Liver (tissue), 9 donors: ENCODE data around the gene RNLS. TPM values are rescaled to one million over a fixed set of nuclear protein-coding genes. Genes with fewer than 3 reads are reported as not detected.

Experiments
- DNase-seq: peaks from one replicate; pipeline ENCODE4 v3.0.0-alpha.2; 2017; ENCODE audit warnings: low spot score
- H3K27ac ChIP-seq, 2 donors: one replicate each; pipeline ENCODE4 v1.7.0; 2013; ENCODE audit warnings: inconsistent platforms in 2 of 2, low read length in 2 of 2, control low read depth in 1 of 2, low read depth in 1 of 2, mild to moderate bottlenecking in 1 of 2
- H3K27me3 ChIP-seq, 4 donors: one replicate each; pipeline versions ENCODE4 v1.6.1 to v1.7.0; 2013; ENCODE audit warnings: low read length in 3 of 4, inconsistent platforms in 1 of 4, mild to moderate bottlenecking in 1 of 4, moderate library complexity in 1 of 4; ENCODE audit not compliant: control insufficient read depth in 4 of 4, insufficient read depth in 4 of 4
- H3K36me3 ChIP-seq, 4 donors: one replicate each; pipeline versions ENCODE4 v1.6.1 to v1.7.0; 2013; ENCODE audit warnings: low read length in 3 of 4, mild to moderate bottlenecking in 3 of 4, low read depth in 1 of 4, moderate library complexity in 1 of 4; ENCODE audit not compliant: control insufficient read depth in 4 of 4, insufficient read depth in 3 of 4
- H3K4me1 ChIP-seq, 4 donors: one replicate each; pipeline versions ENCODE4 v1.6.1 to v1.7.0; 2013; ENCODE audit warnings: low read length in 3 of 4, mild to moderate bottlenecking in 3 of 4, moderate library complexity in 1 of 4; ENCODE audit not compliant: control insufficient read depth in 4 of 4, insufficient read depth in 4 of 4
- H3K4me3 ChIP-seq, 3 donors: one replicate each; pipeline versions ENCODE4 v1.6.1 to v1.7.0; 2013; ENCODE audit warnings: low read length in 3 of 3, control low read depth in 1 of 3, low read depth in 1 of 3, mild to moderate bottlenecking in 1 of 3
- H3K9ac ChIP-seq, 2 donors: one replicate each; pipeline ENCODE4 v1.7.0; 2013; ENCODE audit warnings: low read length in 2 of 2, mild to moderate bottlenecking in 2 of 2, moderate library complexity in 2 of 2, control low read depth in 1 of 2, low read depth in 1 of 2
- H3K9me3 ChIP-seq, 4 donors: one replicate each; pipeline versions ENCODE4 v1.6.1 to v1.7.0; 2013; ENCODE audit warnings: low read length in 3 of 4; ENCODE audit not compliant: control insufficient read depth in 4 of 4
- ATF3 ChIP-seq: IDR thresholded peaks from 2 replicates; pipeline ENCODE4 v1.6.1; 2016; ENCODE audit warnings: antibody characterized with exemption
- CTCF ChIP-seq: fragments of 150-350 bp; IDR thresholded peaks from 2 replicates; pipeline ENCODE4 v1.5.1; 2017; ENCODE audit warnings: improper control_type of control experiment, low read depth, low read length; ENCODE audit not compliant: missing input control
- EGR1 ChIP-seq, 2 donors: IDR thresholded peaks; 2 replicates each; pipeline ENCODE4 v1.6.1; 2016 to 2018; ENCODE audit warnings: antibody characterized with exemption in 2 of 2, low read depth in 2 of 2
- FOXA2 ChIP-seq: IDR thresholded peaks from 2 replicates; pipeline ENCODE4 v1.6.1; 2016; ENCODE audit warnings: antibody characterized with exemption
- GABPA ChIP-seq, 2 donors: IDR thresholded peaks in 1 of 2; conservative IDR thresholded peaks in 1 of 2; 2 replicates each; pipeline ENCODE4 v1.6.1; 2016; ENCODE audit warnings: antibody characterized with exemption in 2 of 2, mild to moderate bottlenecking in 1 of 2, moderate library complexity in 1 of 2
- HNF4A ChIP-seq, 2 donors: conservative IDR thresholded peaks; 2 replicates each; pipeline ENCODE4 v1.6.1; 2016; ENCODE audit warnings: antibody characterized with exemption in 2 of 2, mild to moderate bottlenecking in 2 of 2
- HNF4G ChIP-seq: IDR thresholded peaks from 2 replicates; pipeline ENCODE4 v1.6.1; 2016; ENCODE audit warnings: antibody characterized with exemption
- MAX ChIP-seq: IDR thresholded peaks from 2 replicates; pipeline ENCODE4 v1.6.1; 2016; ENCODE audit warnings: antibody characterized with exemption
- NR2F2 ChIP-seq: IDR thresholded peaks from 2 replicates; pipeline ENCODE4 v1.6.1; 2016; ENCODE audit warnings: antibody characterized with exemption
- RAD21 ChIP-seq, 2 donors: IDR thresholded peaks; 2 replicates each; pipeline ENCODE4 v1.6.1; 2016; ENCODE audit warnings: antibody characterized with exemption in 2 of 2, mild to moderate bottlenecking in 2 of 2
- REST ChIP-seq: IDR thresholded peaks from 2 replicates; pipeline ENCODE4 v1.6.1; 2016; ENCODE audit warnings: antibody characterized with exemption, mild to moderate bottlenecking
- RXRA ChIP-seq, 2 donors: IDR thresholded peaks; 2 replicates each; pipeline ENCODE4 v1.6.1; 2017 to 2018; ENCODE audit warnings: antibody characterized with exemption in 2 of 2, mild to moderate bottlenecking in 1 of 2
- YY1 ChIP-seq: IDR thresholded peaks from 2 replicates; pipeline ENCODE4 v1.6.1; 2016; ENCODE audit warnings: antibody characterized with exemption, mild to moderate bottlenecking
- ZBTB33 ChIP-seq: IDR thresholded peaks from 2 replicates; pipeline ENCODE4 v1.6.1; 2016; ENCODE audit warnings: antibody characterized with exemption
- WGBS: extraction: QIAGEN DNeasy Blood & Tissue Kit; methylation state at CpG from one replicate; pipeline ENCODE4 v1.1.7; 2013; 5-methylcytosine and 5-hydroxymethylcytosine counted together
- polyA plus RNA-seq, 2 donors: library from polyadenylated mRNA; stranded (reverse) in 1 of 2; unstranded in 1 of 2; fragments of 200-250 nt in 1 of 2; fragments of >200 nt in 1 of 2; fragmentation: Nextera tagmentation in 1 of 2; extraction: Ambion mirVana in 1 of 2; gene quantifications; one replicate each; pipeline versions ENCODE4 v1.2.1 to v1.2.3, GENCODE V29; 2013 to 2015
- total RNA-seq, 2 donors: library from RNA; depleted of rRNA; stranded (reverse); fragments of >200 nt; gene quantifications; one replicate each; pipeline ENCODE4 v1.2.3, GENCODE V29; 2014
- donor health status: healthy.
- donor health status: healthy.
- donor health status: healthy.
- donor health status: healthy.
- donor health status: healthy.

RNLS gene
- total and polyA plus RNA-seq, 4 donors, result 4.1 to 12.4 (median 7.5) TPM

- Histone ChIP-seq H3K36me3 (no peaks in the 10 kb centered on the region), H3K9me3 (no peaks in the 10 kb centered on the region), H3K9ac (peak overlapping the region in 1 of 2 donors; percentile 11), H3K4me1 (peaks cover 8 to 54% (median 33%) of the 10 kb centered on the region in 4 donors), H3K27ac (no peak overlapping the region), H3K27me3 (no peaks in the 10 kb centered on the region), H3K4me3 (no peak overlapping the region)
- WGBS, result 2% methylated on average over 3 of the region's 3 CpGs
- peak; percentile 86 to 91 for TF ChIP-seq RAD21 (IDR thresholded peaks at IDR 0.05)
- TF ChIP-seq EGR1 (IDR thresholded peaks at IDR 0.05; ENCODE audit: low read depth in 2 of 2), result no peak
- peak; percentile 62 for TF ChIP-seq CTCF
- no peak for DNase-seq
Measured at GRCh38 chr10:88389456-88389855, 193.7 kb downstream of the RNLS start.

- no peak for TF ChIP-seq RXRA (IDR thresholded peaks at IDR 0.05)
- TF ChIP-seq FOXA2, result no peak
- TF ChIP-seq ATF3, result no peak
- TF ChIP-seq CTCF, result no peak
- TF ChIP-seq ZBTB33, result no peak
- TF ChIP-seq NR2F2, result no peak
- TF ChIP-seq REST, result no peak
- no peak for TF ChIP-seq MAX
- no peak for TF ChIP-seq HNF4G
- no peak for TF ChIP-seq HNF4A (conservative IDR thresholded peaks at IDR 0.05)
- no peak for TF ChIP-seq YY1
- TF ChIP-seq GABPA (IDR thresholded peaks at IDR 0.05 in 1 of 2, conservative IDR thresholded peaks at IDR 0.05 in 1 of 2), result no peak
Measured at GRCh38 chr10:88388324-88388723, 194.8 kb downstream of the RNLS start.

More at GRCh38 chr10:88388324-88388723, 194.8 kb downstream of the RNLS start:
- H3K36me3 ChIP-seq, result no peaks in the 10 kb centered on the region
- H3K9ac ChIP-seq, result no peak overlapping the region
- no peaks in the 10 kb centered on the region for H3K9me3 ChIP-seq
- no peak for DNase-seq
- H3K4me1 ChIP-seq, result peaks cover 8 to 54% (median 33%) of the 10 kb centered on the region in 4 donors
- H3K27me3 ChIP-seq, result no peaks in the 10 kb centered on the region
- no peak overlapping the region for H3K27ac ChIP-seq
- H3K4me3 ChIP-seq, result no peak overlapping the region
